Measurements from ENCODE around the gene RGS14. TPM values are rescaled to one million over a fixed set of nuclear protein-coding genes. Genes with fewer than 3 reads are reported as not detected.

RGS14 gene
- total RNA-seq, 4 donors from 2014 or later: 28.6 to 38.3 (median 37.2) TPM

- no peak for DNase-seq (ENCODE audit: low spot score in 2 of 2)
- intact Hi-C loops (cut with DNase I; ENCODE audit: low total_unique reads): no loop called here
- no peak overlapping the region for H3K4me3 ChIP-seq (ENCODE audit: low read depth, poor library complexity, severe bottlenecking)
- WGBS, 2 donors: 87 to 91% methylated on average over 3 of the region's 3 CpGs
- TF ChIP-seq POLR2A (IDR thresholded peaks at IDR 0.05): no peak
- TF ChIP-seq, protein P1, sequence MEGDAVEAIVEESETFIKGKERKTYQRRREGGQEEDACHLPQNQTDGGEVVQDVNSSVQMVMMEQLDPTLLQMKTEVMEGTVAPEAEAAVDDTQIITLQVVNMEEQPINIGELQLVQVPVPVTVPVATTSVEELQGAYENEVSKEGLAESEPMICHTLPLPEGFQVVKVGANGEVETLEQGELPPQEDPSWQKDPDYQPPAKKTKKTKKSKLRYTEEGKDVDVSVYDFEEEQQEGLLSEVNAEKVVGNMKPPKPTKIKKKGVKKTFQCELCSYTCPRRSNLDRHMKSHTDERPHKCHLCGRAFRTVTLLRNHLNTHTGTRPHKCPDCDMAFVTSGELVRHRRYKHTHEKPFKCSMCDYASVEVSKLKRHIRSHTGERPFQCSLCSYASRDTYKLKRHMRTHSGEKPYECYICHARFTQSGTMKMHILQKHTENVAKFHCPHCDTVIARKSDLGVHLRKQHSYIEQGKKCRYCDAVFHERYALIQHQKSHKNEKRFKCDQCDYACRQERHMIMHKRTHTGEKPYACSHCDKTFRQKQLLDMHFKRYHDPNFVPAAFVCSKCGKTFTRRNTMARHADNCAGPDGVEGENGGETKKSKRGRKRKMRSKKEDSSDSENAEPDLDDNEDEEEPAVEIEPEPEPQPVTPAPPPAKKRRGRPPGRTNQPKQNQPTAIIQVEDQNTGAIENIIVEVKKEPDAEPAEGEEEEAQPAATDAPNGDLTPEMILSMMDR (IDR thresholded peaks at IDR 0.05): no peak
Observed at GRCh38 chr5:177354256-177354655, 3.5 kb upstream of the RGS14 start.

- 60 to 66% methylated on average over 3 of the region's 3 CpGs for WGBS, 2 donors
- intact Hi-C loops (cut with DNase I; ENCODE audit: low total_unique reads): no loop called here
- no peak for TF ChIP-seq POLR2A (IDR thresholded peaks at IDR 0.05)
- TF ChIP-seq, protein P1 (IDR thresholded peaks at IDR 0.05): no peak
- no peak overlapping the region for H3K4me3 ChIP-seq (ENCODE audit: low read depth, poor library complexity, severe bottlenecking)
- no peak for DNase-seq (ENCODE audit: low spot score in 2 of 2)
Observed at GRCh38 chr5:177354711-177355110, 3.0 kb upstream of the RGS14 start.

- DNase-seq (ENCODE audit: low spot score in 2 of 2): no peak
- intact Hi-C loops (cut with DNase I; ENCODE audit: low total_unique reads): no loop called here
- 74 to 77% methylated on average over 1 of the region's 1 CpG for WGBS, 2 donors
- no peak overlapping the region for H3K4me3 ChIP-seq (ENCODE audit: low read depth, poor library complexity, severe bottlenecking)
- TF ChIP-seq, protein P1 (IDR thresholded peaks at IDR 0.05): no peak
- no peak for TF ChIP-seq POLR2A (IDR thresholded peaks at IDR 0.05)
Observed at GRCh38 chr5:177355162-177355867, 2.4 kb upstream of the RGS14 start.

DNA sequence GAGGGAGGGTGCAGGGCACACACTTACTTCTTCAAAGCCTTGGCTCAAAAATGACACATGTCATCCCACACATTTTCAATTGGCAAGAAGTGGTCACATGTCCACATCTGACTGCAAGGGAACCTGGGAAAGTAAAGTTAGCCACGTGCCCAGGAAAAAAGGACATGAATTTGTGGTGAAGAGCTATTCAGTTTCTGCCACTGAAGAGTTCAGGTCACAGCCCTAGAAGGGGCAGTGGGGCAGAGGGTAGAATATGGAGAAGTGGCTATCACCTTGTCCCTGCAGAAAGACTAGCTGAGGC is 1.9 kb upstream of the RGS14 start:
- no peak for TF ChIP-seq POLR2A (IDR thresholded peaks at IDR 0.05)
- TF ChIP-seq, protein P1 (IDR thresholded peaks at IDR 0.05): no peak
- 27 to 30% methylated on average over 1 of the region's 1 CpG for WGBS, 2 donors
- intact Hi-C loops (cut with DNase I; ENCODE audit: low total_unique reads): no loop called here
- DNase-seq (ENCODE audit: low spot score in 2 of 2): no peak
- H3K4me3 ChIP-seq (ENCODE audit: low read depth, poor library complexity, severe bottlenecking): no peak overlapping the region

GRCh38 chr5:177356746-177357145 is 978 bp upstream of the RGS14 start:
- no peak overlapping the region for H3K4me3 ChIP-seq (ENCODE audit: low read depth, poor library complexity, severe bottlenecking)
- 62 to 63% methylated on average over 3 of the region's 3 CpGs for WGBS, 2 donors
- no peak for DNase-seq (ENCODE audit: low spot score in 2 of 2)
- intact Hi-C loops (cut with DNase I; ENCODE audit: low total_unique reads): no loop called here
- TF ChIP-seq POLR2A (IDR thresholded peaks at IDR 0.05): no peak
- TF ChIP-seq, protein P1 (IDR thresholded peaks at IDR 0.05): no peak

- intact Hi-C loops (cut with DNase I; ENCODE audit: low total_unique reads): no loop called here
- TF ChIP-seq, protein P1 (IDR thresholded peaks at IDR 0.05): no peak
- TF ChIP-seq POLR2A (IDR thresholded peaks at IDR 0.05): no peak
- 81% methylated on average over 4 of the region's 5 CpGs for WGBS, 2 donors
- no peak for DNase-seq (ENCODE audit: low spot score in 2 of 2)
- no peak overlapping the region for H3K4me3 ChIP-seq (ENCODE audit: low read depth, poor library complexity, severe bottlenecking)
Observed at GRCh38 chr5:177357146-177357458, 622 bp upstream of the RGS14 start.

All from lower leg skin (tissue), 4 donors.